Breast epithelium (tissue), 4 donors: ENCODE data around the gene NUP50. TPM values are rescaled to one million over a fixed set of nuclear protein-coding genes. Genes with fewer than 3 reads are reported as not detected.

Experiments used
- DNase-seq, 2 donors: peaks; one replicate each; pipeline ENCODE4 v3.0.0-alpha.2; 2019; ENCODE audit warnings: low spot score in 2 of 2
- H3K27ac ChIP-seq, 2 donors: fragments of 200-600 bp; sonication (generic) in 1 of 2; one replicate each; pipeline ENCODE4 v1.5.1; 2016 to 2019; ENCODE audit warnings: mild to moderate bottlenecking in 1 of 2
- H3K27me3 ChIP-seq, 2 donors: fragments of 200-600 bp; sonication (generic) in 1 of 2; one replicate each; pipeline versions ENCODE4 v1.5.1 to v1.6.0; 2017 to 2019; ENCODE audit warnings: control low read depth in 1 of 2, mild to moderate bottlenecking in 1 of 2
- H3K36me3 ChIP-seq: fragments of 200-600 bp; one replicate; pipeline ENCODE4 v1.5.1; 2019
- H3K4me1 ChIP-seq, 2 donors: fragments of 200-600 bp; sonication (generic); one replicate each; pipeline ENCODE4 v1.5.1; 2016 to 2019; ENCODE audit warnings: control low read depth in 1 of 2
- H3K4me3 ChIP-seq, 3 donors: fragments of 200-600 bp; sonication (generic); 1 replicate in 2 of 3; 2 replicates in 1 of 3; pipeline ENCODE4 v1.5.1; 2016 to 2019; ENCODE audit warnings: mild to moderate bottlenecking in 3 of 3, moderate library complexity in 2 of 3
- H3K9me3 ChIP-seq, 2 donors: fragments of 200-600 bp; sonication (generic) in 1 of 2; one replicate each; pipeline ENCODE4 v1.5.1; 2016 to 2019; ENCODE audit warnings: control low read depth in 1 of 2
- CTCF ChIP-seq, 3 donors: fragments of 450-650 bp; IDR thresholded peaks; one replicate each; pipeline ENCODE4 v1.5.1; 2016 to 2017; ENCODE audit warnings: antibody characterized with exemption in 3 of 3, mild to moderate bottlenecking in 3 of 3, moderate library complexity in 3 of 3
- POLR2A ChIP-seq: fragments of 450-650 bp; IDR thresholded peaks from one replicate; pipeline ENCODE4 v1.6.1; 2016; ENCODE audit warnings: antibody characterized with exemption, mild to moderate bottlenecking, moderate library complexity
- POLR2AphosphoS5 ChIP-seq, 3 donors: sonication (generic); formaldehyde crosslinking; IDR thresholded peaks; one replicate each; pipeline ENCODE4 v1.6.1; 2017; ENCODE audit warnings: antibody characterized with exemption in 3 of 3
- intact Hi-C: fragments of 100-400 bp; cut with DNase I; formaldehyde crosslinking; loops from one replicate; pipeline ENCODE4 v1.15.1; 2023; ENCODE audit warnings: low total_unique reads
- total RNA-seq, 3 donors: library from RNA; depleted of rRNA; stranded (reverse); fragments of >200 nt; gene quantifications; one replicate each; pipeline ENCODE4 v1.1.0, GENCODE V29; 2016

The NUP50 gene
- total RNA-seq, 3 donors from 2014 or later: 40.6 to 53.9 (median 49.2) TPM

GRCh38 chr22:45127866-45128265 is 35.9 kb upstream of the NUP50 start:
- TF ChIP-seq POLR2AphosphoS5 (IDR thresholded peaks at IDR 0.05) (no peak), CTCF (IDR thresholded peaks at IDR 0.05) (no peak), POLR2A (no peak)
- Histone ChIP-seq H3K27ac (no peak overlapping the region), H3K27me3 (no peaks in the 10 kb centered on the region), H3K4me3 (no peak overlapping the region), H3K36me3 (no peaks in the 10 kb centered on the region), H3K9me3 (no peaks in the 10 kb centered on the region), H3K4me1 (no peaks in the 10 kb centered on the region)
- DNase-seq: no peak
- intact Hi-C loops: no loop called here

GRCh38 chr22:45129703-45130524 is 33.8 kb upstream of the NUP50 start:
- H3K9me3 ChIP-seq: peaks cover 8 to 9% of the 10 kb centered on the region in 2 donors
- intact Hi-C loops: no loop called here
- no peak overlapping the region for H3K4me3 ChIP-seq
- no peak for TF ChIP-seq CTCF (IDR thresholded peaks at IDR 0.05)
- TF ChIP-seq POLR2AphosphoS5 (IDR thresholded peaks at IDR 0.05): no peak
- TF ChIP-seq POLR2A: no peak
- no peaks in the 10 kb centered on the region for H3K4me1 ChIP-seq
- H3K27ac ChIP-seq: no peak overlapping the region
- DNase-seq: no peak
- H3K27me3 ChIP-seq: no peaks in the 10 kb centered on the region
- H3K36me3 ChIP-seq: peaks cover 6% of the 10 kb centered on the region

GRCh38 chr22:45130891-45131290 is 32.8 kb upstream of the NUP50 start:
- H3K27me3 ChIP-seq: no peaks in the 10 kb centered on the region
- H3K9me3 ChIP-seq: peaks cover 8 to 10% of the 10 kb centered on the region in 2 donors
- TF ChIP-seq POLR2AphosphoS5 (IDR thresholded peaks at IDR 0.05) (no peak), POLR2A (no peak), CTCF (IDR thresholded peaks at IDR 0.05) (no peak)
- H3K4me3 ChIP-seq: no peak overlapping the region
- peaks cover 6% of the 10 kb centered on the region for H3K36me3 ChIP-seq
- intact Hi-C loops: no loop called here
- no peak overlapping the region for H3K27ac ChIP-seq
- no peak for DNase-seq
- H3K4me1 ChIP-seq: no peaks in the 10 kb centered on the region

GRCh38 chr22:45131749-45132148 is 32.0 kb upstream of the NUP50 start:
- TF ChIP-seq CTCF (IDR thresholded peaks at IDR 0.05) (no peak), POLR2A (no peak), POLR2AphosphoS5 (IDR thresholded peaks at IDR 0.05) (no peak)
- Histone ChIP-seq H3K27me3 (no peaks in the 10 kb centered on the region), H3K4me1 (no peaks in the 10 kb centered on the region), H3K27ac (no peak overlapping the region), H3K9me3 (peaks cover 8 to 10% of the 10 kb centered on the region in 2 donors), H3K36me3 (peaks cover 6% of the 10 kb centered on the region), H3K4me3 (no peak overlapping the region)
- DNase-seq: no peak
- intact Hi-C loops: no loop called here

GRCh38 chr22:45134313-45134712 is 29.4 kb upstream of the NUP50 start:
- H3K4me3 ChIP-seq: no peak overlapping the region
- peaks cover 6% of the 10 kb centered on the region for H3K36me3 ChIP-seq
- no peaks in the 10 kb centered on the region for H3K4me1 ChIP-seq
- TF ChIP-seq POLR2AphosphoS5 (IDR thresholded peaks at IDR 0.05): no peak
- intact Hi-C loops: no loop called here
- H3K27ac ChIP-seq: no peak overlapping the region
- H3K9me3 ChIP-seq: peaks cover 8 to 10% of the 10 kb centered on the region in 2 donors
- DNase-seq: no peak
- H3K27me3 ChIP-seq: no peaks in the 10 kb centered on the region
